SK-N-SH (cell line): Measurements from ENCODE around the gene GAMT. TPM values are rescaled to one million over a fixed set of nuclear protein-coding genes. Genes with fewer than 3 reads are reported as not detected.

ENCODE experiments used
- CTCF ChIA-PET: fragments of 300-600, 350-600 bp; formaldehyde crosslinking; extraction: SDS; loops from one replicate; lab custom pipeline; 2021; lab: Yijun Ruan, JAX
- POLR2A ChIA-PET: fragments of 350-600 bp; sonication (Branson Sonifier 250); formaldehyde crosslinking; extraction: SDS; loops from one replicate; lab custom pipeline; 2020; ENCODE audit warnings: antibody characterized with exemption, inconsistent platforms; lab: Yijun Ruan, JAX
- DNase-seq: peaks from one replicate; pipeline ENCODE4 v3.0.0; 2012
- H2AFZ ChIP-seq: fragments of 200-600 bp; sonication (generic); 2 replicates; pipeline ENCODE4 v1.8.1; 2016; ENCODE audit warnings: antibody characterized with exemption, mild to moderate bottlenecking, low read depth
- H3F3A ChIP-seq: fragments of 200-600 bp; sonication (generic); replicated peaks from 2 replicates; pipeline ENCODE3; 2016; ENCODE audit warnings: antibody characterized with exemption, mild to moderate bottlenecking; ENCODE audit not compliant: insufficient read depth
- H3K27ac ChIP-seq, 2 experiments: fragments of 200-500 bp in 1 of 2; fragments of 200-600 bp in 1 of 2; sonication (Bioruptor generic) in 1 of 2; sonication (generic), shearing (Covaris generic) in 1 of 2; 2 replicates each; pipeline versions ENCODE4 v1.5.1 to v1.6.1; 2014 to 2016; ENCODE audit warnings: low read depth in 2 of 2, inconsistent platforms in 1 of 2, low read length in 1 of 2, mild to moderate bottlenecking in 1 of 2, mixed read lengths in 1 of 2
- H3K27me3 ChIP-seq: fragments of 200-600 bp; sonication (generic), shearing (Covaris generic); 2 replicates; pipeline ENCODE4 v1.6.1; 2016; ENCODE audit warnings: mixed run types; ENCODE audit not compliant: insufficient read depth
- H3K36me3 ChIP-seq, 2 experiments: fragments of 200-500 bp in 1 of 2; fragments of 200-600 bp in 1 of 2; sonication (Bioruptor generic) in 1 of 2; sonication (generic) in 1 of 2; replicated peaks in 1 of 2; 2 replicates each; pipeline versions ENCODE3 to v1.5.1; 2014 to 2016; ENCODE audit warnings: low read length in 1 of 2, mild to moderate bottlenecking in 1 of 2; ENCODE audit not compliant: insufficient read depth in 2 of 2, control insufficient read depth in 1 of 2
- H3K4me1 ChIP-seq, 2 experiments: fragments of 200-500 bp in 1 of 2; fragments of 200-600 bp in 1 of 2; sonication (Bioruptor generic) in 1 of 2; sonication (generic), shearing (Covaris generic) in 1 of 2; 2 replicates each; pipeline versions ENCODE4 v1.5.1 to v1.6.1; 2014 to 2016; ENCODE audit warnings: low read depth in 1 of 2, low read length in 1 of 2, mixed run types in 1 of 2; ENCODE audit not compliant: insufficient read depth in 2 of 2, control insufficient read depth in 1 of 2
- H3K4me2 ChIP-seq: fragments of 200-600 bp; sonication (generic), shearing (Covaris generic); 2 replicates; pipeline ENCODE4 v1.6.1; 2017; ENCODE audit warnings: mixed run types
- H3K4me3 ChIP-seq, 2 experiments: fragments of 200-500 bp in 1 of 2; fragments of 200-600 bp in 1 of 2; sonication (Bioruptor generic) in 1 of 2; sonication (generic), shearing (Covaris generic) in 1 of 2; 2 replicates each; pipeline versions ENCODE4 v1.5.1 to v1.8.1; 2014 to 2016; ENCODE audit warnings: low read depth in 2 of 2, inconsistent platforms in 1 of 2, low read length in 1 of 2, mild to moderate bottlenecking in 1 of 2, mixed read lengths in 1 of 2, moderate library complexity in 1 of 2
- H3K79me2 ChIP-seq: fragments of 200-600 bp; sonication (generic); 2 replicates; pipeline ENCODE4 v1.8.1; 2017; ENCODE audit warnings: mild to moderate bottlenecking; ENCODE audit not compliant: insufficient read depth
- H3K9ac ChIP-seq: fragments of 200-600 bp; sonication (generic); 2 replicates; pipeline ENCODE4 v1.6.1; 2017; ENCODE audit warnings: mixed run types
- H3K9me2 ChIP-seq: fragments of 200-600 bp; sonication (generic); 2 replicates; pipeline ENCODE4 v1.6.1; 2017; ENCODE audit warnings: mixed run types
- H3K9me3 ChIP-seq: fragments of 200-600 bp; sonication (generic); 2 replicates; pipeline ENCODE4 v1.6.1; 2017; ENCODE audit warnings: mixed run types, mild to moderate bottlenecking, moderate library complexity
- H4K20me1 ChIP-seq: fragments of 200-600 bp; sonication (generic); 2 replicates; pipeline ENCODE4 v1.6.1; 2017; ENCODE audit warnings: mild to moderate bottlenecking, mixed run types; ENCODE audit not compliant: insufficient read depth
- CHD2 ChIP-seq: fragments of 150-350 bp; IDR thresholded peaks from 2 replicates; pipeline ENCODE4 v1.6.1; 2018; ENCODE audit warnings: low read length; ENCODE audit not compliant: partially characterized antibody
- CTCF ChIP-seq: fragments of 200-600 bp; sonication (generic); IDR thresholded peaks from 2 replicates; pipeline ENCODE4 v1.6.1; 2017; ENCODE audit warnings: antibody characterized with exemption, mild to moderate bottlenecking, moderate library complexity
- EP300 ChIP-seq, 2 experiments: IDR thresholded peaks; 2 replicates each; pipeline versions ENCODE4 v1.4.0 to v1.6.1; 2012; ENCODE audit warnings: borderline replicate concordance in 1 of 2, low read depth in 1 of 2, low read length in 1 of 2
- EZH2phosphoT487 ChIP-seq: fragments of 200-600 bp; sonication (generic); IDR thresholded peaks from 2 replicates; pipeline ENCODE4 v1.6.1; 2017; ENCODE audit warnings: low read depth, mixed run types, mild to moderate bottlenecking, antibody characterized with exemption, moderate library complexity, borderline replicate concordance
- FOSL2 ChIP-seq: IDR thresholded peaks from 2 replicates; pipeline ENCODE4 v1.4.0; 2012; ENCODE audit warnings: low read depth, mild to moderate bottlenecking, moderate library complexity, borderline replicate concordance
- FOXJ3 ChIP-seq: sonication (generic); formaldehyde crosslinking; IDR thresholded peaks from 2 replicates; pipeline ENCODE4 v1.5.1; 2020; ENCODE audit warnings: mild to moderate bottlenecking, missing genetic modification reagents
- GATA2 ChIP-seq: sonication (generic); formaldehyde crosslinking; IDR thresholded peaks from 2 replicates; pipeline ENCODE4 v1.5.0; 2020; ENCODE audit warnings: mild to moderate bottlenecking, missing genetic modification reagents
- MXI1 ChIP-seq: IDR thresholded peaks from 2 replicates; pipeline ENCODE4 v1.6.1; 2012; ENCODE audit warnings: mild to moderate bottlenecking, low read depth, low read length, improper control_type of control experiment
- POLR2AphosphoS5 ChIP-seq: IDR thresholded peaks from 2 replicates; pipeline ENCODE4 v1.6.1; 2012; ENCODE audit warnings: low read depth, low read length
- REST ChIP-seq: IDR thresholded peaks from 2 replicates; pipeline ENCODE4 v1.6.1; 2012; ENCODE audit warnings: mild to moderate bottlenecking, low read depth, low read length, moderate library complexity
- RXRA ChIP-seq: IDR thresholded peaks from 2 replicates; pipeline ENCODE4 v1.4.0; 2012; ENCODE audit warnings: low read depth, mild to moderate bottlenecking, borderline replicate concordance
- SIN3A ChIP-seq: IDR thresholded peaks from 2 replicates; pipeline ENCODE4 v1.6.1; 2012; ENCODE audit warnings: low read depth, mild to moderate bottlenecking, low read length, moderate library complexity, borderline replicate concordance
- SMC3 ChIP-seq: IDR thresholded peaks from 2 replicates; pipeline ENCODE4 v1.6.1; 2012; ENCODE audit warnings: low read depth, low read length, improper control_type of control experiment
- TAF1 ChIP-seq: IDR thresholded peaks from 2 replicates; pipeline ENCODE4 v1.6.1; 2012; ENCODE audit warnings: low read depth, mild to moderate bottlenecking, low read length, moderate library complexity, borderline replicate concordance
- TCF12 ChIP-seq: IDR thresholded peaks from 2 replicates; pipeline ENCODE4 v1.4.0; 2012
- TEAD4 ChIP-seq: IDR thresholded peaks from 2 replicates; pipeline ENCODE4 v1.4.0; 2012; ENCODE audit warnings: mild to moderate bottlenecking, borderline replicate concordance; ENCODE audit not compliant: insufficient read depth
- USF1 ChIP-seq: IDR thresholded peaks from 2 replicates; pipeline ENCODE4 v1.4.0; 2012; ENCODE audit warnings: low read depth, borderline replicate concordance
- YY1 ChIP-seq: IDR thresholded peaks from 2 replicates; pipeline ENCODE4 v1.4.0; 2012; ENCODE audit warnings: low read depth, mild to moderate bottlenecking
- WGBS: methylation state at CpG from one replicate; pipeline ENCODE4 v1.1.6; 2017; ENCODE audit warnings: low lambda C conversion rate; 5-methylcytosine and 5-hydroxymethylcytosine counted together
- polyA plus RNA-seq, 3 experiments: library from polyadenylated mRNA; depleted of rRNA; stranded (reverse); fragments of >200 nt; gene quantifications; 2 replicates each; pipeline ENCODE4 v1.2.3, GENCODE V29; 2012
- TF ChIP-seq, protein P1 (sequence below): IDR thresholded peaks from 2 replicates; pipeline ENCODE4; 2012

The GAMT gene
- polyA plus RNA-seq, 1 of the 3 experiments (the other 2 are of a cell fraction) = 85.3 TPM

GRCh38 chr19:1363599-1363998 is 37.7 kb downstream of the GAMT start:
- DNase-seq = no peak
- ChIA-PET POLR2A (no interaction called here), CTCF (interaction anchor here (1.1 to 1.7 kb wide), 3 partner anchors 9 to 84 kb away, joined by 3 to 5 read pairs (median 4); no protein-coding TSS in a partner anchor)
- no peaks in the 10 kb centered on the region for H3K9me2 ChIP-seq
- H4K20me1 ChIP-seq = no peaks in the 10 kb centered on the region
- H3K9me3 ChIP-seq = no peaks in the 10 kb centered on the region
- H3K79me2 ChIP-seq = peaks cover 23% of the 10 kb centered on the region; the same call in 1 of the 2 replicates
- no peak overlapping the region for H3K4me3 ChIP-seq
- peaks cover 24 to 25% of the 10 kb centered on the region in 2 experiments for H3K4me1 ChIP-seq
- peaks cover 32% of the 10 kb centered on the region for H3F3A ChIP-seq
- H3K27ac ChIP-seq = no peak overlapping the region
- TF ChIP-seq YY1 (no peak), EP300 (IDR thresholded peaks at IDR 0.05; ENCODE audit: borderline replicate concordance in 1 of 2, low read depth in 1 of 2, low read length in 1 of 2) (no peak), POLR2AphosphoS5 (no peak), TEAD4 (no peak), GATA2 (CRISPR knock-in tag) (no peak), FOSL2 (no peak), RXRA (no peak), REST (no peak), FOXJ3 (CRISPR knock-in tag) (no peak), EZH2phosphoT487 (no peak)
- no peaks in the 10 kb centered on the region for H3K27me3 ChIP-seq
- H3K4me2 ChIP-seq = no peak overlapping the region
- H2AFZ ChIP-seq = no peak overlapping the region
- H3K9ac ChIP-seq = no peak overlapping the region
- H3K36me3 ChIP-seq = peaks cover 43 to 67% of the 10 kb centered on the region in 2 experiments
- 92% methylated on average over 10 of the region's 10 CpGs for WGBS

DNA sequence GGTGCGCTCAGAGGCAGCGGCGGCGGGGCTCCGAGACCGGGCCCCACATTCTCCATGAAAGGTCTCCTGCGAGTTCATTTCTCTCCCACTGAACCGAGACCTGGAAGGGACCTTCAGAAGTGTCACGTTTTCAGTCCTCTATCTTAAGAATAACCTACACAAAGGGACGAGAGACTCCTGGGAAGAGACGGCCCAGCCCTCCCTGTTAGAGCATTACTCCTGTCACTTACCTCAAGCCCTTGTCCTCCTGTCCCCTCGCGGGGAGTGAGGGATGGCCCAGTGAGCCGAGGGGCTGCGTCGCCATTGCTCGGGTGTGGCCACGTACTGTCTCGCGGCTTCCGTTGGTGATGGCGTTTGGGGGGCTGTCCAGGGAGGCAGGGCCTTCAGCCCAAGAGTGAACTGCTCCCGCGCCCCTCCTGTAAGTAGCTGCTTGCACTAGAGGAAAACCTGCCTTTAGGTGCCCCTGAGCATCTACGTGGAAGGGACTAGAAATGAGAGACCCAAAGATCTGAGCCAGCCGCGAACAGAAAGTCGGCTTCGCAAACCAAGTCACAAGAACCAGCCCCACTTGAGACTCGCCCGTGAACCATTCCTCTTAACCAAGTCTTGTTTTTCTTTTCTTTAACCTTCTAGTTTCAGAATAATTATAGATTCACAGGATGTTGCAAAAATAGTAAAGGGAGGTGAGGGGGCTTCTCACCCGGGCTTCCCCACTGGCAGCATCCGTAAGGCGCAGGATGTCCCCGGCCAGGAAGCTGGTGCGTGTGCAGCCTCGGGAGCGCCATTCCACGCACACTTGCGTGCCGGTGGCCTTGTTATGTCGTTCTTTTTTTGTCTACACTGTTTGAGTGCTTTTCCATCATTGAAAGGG is 38.7 kb downstream of the GAMT start:
- Histone ChIP-seq H3K27ac (peak overlapping the region in 1 of 2 experiments; percentile 62; a peak in 2 of 4 replicates), H3K9ac (no peak overlapping the region), H3K4me1 (peaks cover 24 to 25% of the 10 kb centered on the region in 2 experiments), H3K4me2 (peak overlapping the region; percentile 86), H3K27me3 (no peaks in the 10 kb centered on the region), H3K9me3 (no peaks in the 10 kb centered on the region), H4K20me1 (no peaks in the 10 kb centered on the region), H3F3A (peaks cover 39% of the 10 kb centered on the region), H3K79me2 (peaks cover 23% of the 10 kb centered on the region; the same call in 1 of the 2 replicates), H2AFZ (no peak overlapping the region), H3K4me3 (no peak overlapping the region), H3K9me2 (no peaks in the 10 kb centered on the region), H3K36me3 (peaks cover 52 to 76% of the 10 kb centered on the region in 2 experiments)
- DNase-seq = no peak
- ChIA-PET POLR2A (no interaction called here), CTCF (interaction anchor here (1.1 to 2.4 kb wide), 2 partner anchors 10 to 47 kb away, joined by 4 to 23 read pairs; no protein-coding TSS in a partner anchor)
- 93% methylated on average over 34 of the region's 42 CpGs for WGBS
- no peak for TF ChIP-seq SMC3
- no peak for TF ChIP-seq CTCF
- TF ChIP-seq, protein P1, sequence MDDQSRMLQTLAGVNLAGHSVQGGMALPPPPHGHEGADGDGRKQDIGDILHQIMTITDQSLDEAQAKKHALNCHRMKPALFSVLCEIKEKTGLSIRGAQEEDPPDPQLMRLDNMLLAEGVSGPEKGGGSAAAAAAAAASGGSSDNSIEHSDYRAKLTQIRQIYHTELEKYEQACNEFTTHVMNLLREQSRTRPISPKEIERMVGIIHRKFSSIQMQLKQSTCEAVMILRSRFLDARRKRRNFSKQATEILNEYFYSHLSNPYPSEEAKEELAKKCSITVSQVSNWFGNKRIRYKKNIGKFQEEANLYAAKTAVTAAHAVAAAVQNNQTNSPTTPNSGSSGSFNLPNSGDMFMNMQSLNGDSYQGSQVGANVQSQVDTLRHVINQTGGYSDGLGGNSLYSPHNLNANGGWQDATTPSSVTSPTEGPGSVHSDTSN = no peak
- no peak for TF ChIP-seq TAF1
- TF ChIP-seq SIN3A = no peak
- TF ChIP-seq CHD2 = no peak
- TF ChIP-seq USF1 = no peak
- no peak for TF ChIP-seq MXI1
- no peak for TF ChIP-seq TCF12
